UCSD-AML1 (cell line): ENCODE results near the gene WWTR1.
A peak's percentile ranks its signal among the peaks of the same experiment; 100 is the strongest.

ENCODE experiments used
- DNase-seq: peaks from one replicate; lab custom pipeline; 2025; ENCODE audit not compliant: unreplicated experiment; lab: John Stamatoyannopoulos, UW

Gene WWTR1

GRCh38 chr3:149536429-149536828 is 121.4 kb downstream of the WWTR1 start:
- no peak for DNase-seq

- DNase-seq: no peak
Observed at GRCh38 chr3:149535333-149535685, 122.5 kb downstream of the WWTR1 start.

DNA sequence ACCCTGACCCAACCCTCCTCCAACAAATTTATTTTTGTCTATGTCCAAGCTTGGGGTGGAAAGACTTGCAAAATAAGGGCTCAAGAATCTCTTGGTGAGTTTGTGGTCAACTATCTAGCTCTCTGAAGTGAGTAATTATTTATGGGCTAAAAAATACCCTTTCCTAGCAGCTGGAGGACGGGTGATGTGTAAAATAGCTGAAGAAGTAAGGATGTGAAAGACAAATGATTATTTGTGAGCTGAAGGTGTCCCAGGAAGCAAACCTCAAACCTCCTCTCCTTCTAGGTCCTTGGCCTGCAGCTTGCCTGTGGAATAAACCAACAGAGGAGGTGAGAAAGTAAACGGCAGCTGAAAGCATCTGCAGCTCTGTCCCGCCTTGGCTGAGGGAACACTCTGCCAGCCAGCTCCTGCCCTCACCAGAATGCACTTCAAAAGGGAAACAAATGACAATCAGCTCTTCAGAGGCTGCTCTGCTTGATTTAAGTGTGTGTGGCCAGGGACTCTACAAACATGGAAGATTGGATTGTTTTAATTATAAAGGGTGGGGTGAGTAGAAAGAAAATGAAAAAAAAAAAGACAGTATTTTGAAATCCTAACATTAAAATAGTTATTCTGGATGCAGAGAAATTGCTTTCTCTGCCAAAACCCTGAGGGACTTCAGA is 123.0 kb downstream of the WWTR1 start:
- no peak for DNase-seq

GRCh38 chr3:149534082-149534481 is 123.7 kb downstream of the WWTR1 start:
- no peak for DNase-seq

- DNase-seq: no peak
Observed at GRCh38 chr3:149532489-149533180, 125.2 kb downstream of the WWTR1 start.

- no peak for DNase-seq
Observed at GRCh38 chr3:149529099-149529498, 128.7 kb downstream of the WWTR1 start.

DNA sequence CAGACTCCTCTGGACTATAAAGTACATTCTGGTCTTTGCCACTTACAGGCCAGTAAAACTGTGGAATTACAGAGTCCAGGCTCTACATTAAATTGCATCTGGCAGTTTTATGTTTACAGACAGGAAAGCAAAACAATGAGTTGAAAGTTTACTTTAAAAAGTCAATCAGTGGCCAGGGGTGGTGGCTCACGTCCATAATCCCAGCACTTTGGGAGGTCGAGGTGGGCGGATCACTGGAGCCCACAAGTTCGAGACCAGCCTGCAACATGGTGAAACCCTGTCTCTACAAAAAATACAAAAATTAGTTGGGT is 129.5 kb downstream of the WWTR1 start:
- no peak for DNase-seq

DNA sequence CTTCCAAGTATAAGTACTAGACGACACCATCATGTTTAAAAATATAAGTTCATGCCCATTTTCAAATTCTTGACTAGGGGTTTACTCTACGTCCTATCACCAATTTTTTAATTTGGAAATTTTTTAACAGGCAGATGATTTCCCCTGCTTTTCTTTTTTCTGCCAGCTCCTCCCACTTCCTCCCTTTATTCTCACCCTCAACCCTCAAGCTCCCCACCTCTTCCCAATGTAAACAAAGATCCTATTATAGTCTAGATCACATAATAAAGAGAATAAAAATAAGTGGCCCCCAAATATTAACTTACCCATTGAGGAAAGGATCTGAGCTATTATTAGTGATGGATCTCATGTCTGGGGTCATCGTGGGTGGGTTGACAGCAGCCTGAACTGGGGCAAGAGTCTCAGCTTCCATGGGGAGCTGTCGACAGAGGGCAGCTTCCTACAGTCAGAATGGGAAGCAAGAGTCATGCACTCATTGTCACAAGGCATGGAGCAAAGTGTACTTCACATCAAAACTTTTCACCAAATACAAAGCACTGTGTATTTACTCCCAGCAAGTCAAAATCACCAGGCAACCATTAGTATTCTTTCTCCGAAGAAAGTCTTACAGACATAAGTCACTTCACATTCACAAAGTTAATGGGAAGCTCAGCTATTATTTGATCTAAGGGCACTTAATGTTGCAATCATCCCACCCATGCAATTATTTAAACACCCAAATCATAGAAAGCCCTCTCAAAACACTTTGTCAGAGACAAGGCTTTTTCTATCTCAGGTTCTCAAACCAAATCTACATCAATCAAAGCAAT is 130.1 kb downstream of the WWTR1 start:
- no peak for DNase-seq

DNA sequence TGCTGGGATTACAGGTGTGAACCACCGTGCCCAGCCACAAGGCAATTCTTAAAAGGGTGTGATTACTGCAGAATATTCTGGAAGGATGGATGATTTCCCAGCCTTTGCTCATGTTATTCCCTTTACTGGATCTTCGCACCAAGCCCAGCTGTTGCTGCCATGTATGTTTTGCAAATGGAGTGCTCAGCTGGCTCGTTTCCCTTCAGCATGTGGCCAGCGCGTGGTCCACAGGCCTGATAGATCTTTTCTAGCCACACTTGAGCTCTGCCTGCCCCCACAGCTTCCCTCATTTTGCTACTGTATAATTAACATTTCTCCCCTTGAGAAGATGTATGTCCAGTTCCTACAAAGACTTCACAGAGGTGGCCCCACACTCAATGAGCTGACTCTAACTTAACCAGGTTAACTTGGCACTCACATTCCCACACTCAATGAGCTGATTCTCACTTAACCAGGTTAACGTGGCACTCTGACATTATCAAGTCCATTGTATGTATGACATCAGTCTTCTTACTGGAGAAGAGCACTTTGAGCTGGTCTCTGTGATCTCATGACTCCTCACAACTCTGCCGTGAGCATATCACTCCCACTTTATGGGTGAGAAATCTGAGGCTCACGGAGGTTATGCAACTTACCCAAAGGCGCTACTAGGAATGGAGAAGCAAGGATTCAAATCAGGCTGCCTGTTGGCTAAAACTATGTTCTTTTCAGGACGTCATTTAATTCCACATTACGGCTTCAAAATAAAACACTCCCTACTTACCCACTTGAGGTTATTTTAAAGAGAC is 134.1 kb downstream of the WWTR1 start:
- no peak for DNase-seq

DNA sequence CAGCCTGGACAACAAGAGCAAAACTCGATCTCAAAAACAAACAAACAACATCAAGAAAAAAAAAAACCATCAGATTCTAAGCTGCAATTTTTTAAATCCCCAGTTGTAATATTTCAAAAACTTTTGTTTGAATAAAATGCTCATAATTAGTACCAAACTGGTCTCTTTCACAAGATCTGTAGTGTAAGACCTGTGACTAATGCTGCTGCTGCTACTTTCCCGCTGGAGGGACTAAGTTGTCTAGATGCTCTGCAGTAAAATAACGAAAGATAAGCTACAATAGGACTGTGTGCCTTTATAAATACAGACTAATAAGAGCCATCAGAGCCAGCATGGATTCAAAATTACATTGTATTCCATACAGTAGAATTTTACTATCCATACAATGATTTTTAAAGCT is 137.9 kb downstream of the WWTR1 start:
- no peak for DNase-seq

- no peak for DNase-seq
Observed at GRCh38 chr3:149516920-149517319, 140.9 kb downstream of the WWTR1 start.

GRCh38 chr3:149515249-149515648 is 142.6 kb downstream of the WWTR1 start:
- no peak for DNase-seq

- no peak for DNase-seq
Observed at GRCh38 chr3:149514471-149514870, 143.4 kb downstream of the WWTR1 start.

DNA sequence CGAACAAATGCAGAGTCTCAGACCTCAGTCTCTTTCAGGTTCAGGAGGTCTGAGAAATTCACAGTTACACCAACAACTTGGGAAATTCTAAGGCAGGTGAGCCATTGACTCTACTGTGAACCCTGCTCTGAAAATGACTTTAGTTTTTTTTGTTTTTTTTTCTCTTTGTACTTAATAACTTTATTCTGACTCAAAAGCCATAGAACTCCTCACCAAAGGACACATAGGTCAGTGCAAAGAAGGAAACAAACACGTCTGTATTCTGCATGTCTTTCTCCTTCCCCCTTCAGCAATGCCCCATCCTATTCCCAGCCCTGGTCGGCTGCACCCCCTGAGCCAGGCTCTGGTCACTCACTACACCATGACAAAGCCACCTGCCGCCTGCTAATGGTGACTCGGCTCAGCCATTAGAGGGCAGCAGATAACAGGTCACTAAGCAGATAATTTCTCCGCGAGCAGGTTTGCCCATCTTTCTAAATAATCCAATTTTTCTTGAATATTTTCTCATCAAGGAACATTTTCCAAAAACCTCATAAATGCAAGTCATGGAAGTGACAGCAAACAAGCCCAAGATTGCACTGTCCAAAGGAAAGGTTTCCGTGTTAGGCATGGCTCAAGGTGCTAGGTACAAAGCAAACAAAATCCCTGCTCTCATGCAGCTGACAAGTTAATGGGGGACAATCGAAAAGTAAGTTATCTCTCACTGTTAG is 145.6 kb downstream of the WWTR1 start:
- peak; percentile 36 for DNase-seq

GRCh38 chr3:149511040-149511626 is 146.7 kb downstream of the WWTR1 start:
- no peak for DNase-seq

DNA sequence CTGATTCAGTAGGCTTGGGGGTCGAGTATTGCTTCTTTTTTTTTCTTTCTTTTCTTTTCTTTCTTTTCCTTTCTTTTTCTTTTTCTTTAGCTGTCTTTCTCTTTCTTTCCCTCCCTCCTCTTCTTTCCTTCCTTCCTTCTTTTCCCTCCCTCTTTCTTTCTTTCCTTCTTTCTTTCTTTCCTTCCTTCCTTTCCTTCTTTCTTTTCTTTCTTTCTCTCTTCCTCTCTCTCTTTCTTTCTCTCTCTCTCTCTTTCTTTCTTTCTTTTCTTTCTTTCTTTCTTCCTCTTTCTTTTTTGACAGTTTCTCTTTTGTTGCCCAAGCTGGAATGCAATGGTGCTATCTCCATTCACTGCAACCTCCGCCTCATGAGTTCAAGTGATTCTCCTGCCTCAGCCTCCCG is 147.3 kb downstream of the WWTR1 start:
- no peak for DNase-seq

GRCh38 chr3:149509526-149509925 is 148.3 kb downstream of the WWTR1 start:
- DNase-seq: no peak

DNA sequence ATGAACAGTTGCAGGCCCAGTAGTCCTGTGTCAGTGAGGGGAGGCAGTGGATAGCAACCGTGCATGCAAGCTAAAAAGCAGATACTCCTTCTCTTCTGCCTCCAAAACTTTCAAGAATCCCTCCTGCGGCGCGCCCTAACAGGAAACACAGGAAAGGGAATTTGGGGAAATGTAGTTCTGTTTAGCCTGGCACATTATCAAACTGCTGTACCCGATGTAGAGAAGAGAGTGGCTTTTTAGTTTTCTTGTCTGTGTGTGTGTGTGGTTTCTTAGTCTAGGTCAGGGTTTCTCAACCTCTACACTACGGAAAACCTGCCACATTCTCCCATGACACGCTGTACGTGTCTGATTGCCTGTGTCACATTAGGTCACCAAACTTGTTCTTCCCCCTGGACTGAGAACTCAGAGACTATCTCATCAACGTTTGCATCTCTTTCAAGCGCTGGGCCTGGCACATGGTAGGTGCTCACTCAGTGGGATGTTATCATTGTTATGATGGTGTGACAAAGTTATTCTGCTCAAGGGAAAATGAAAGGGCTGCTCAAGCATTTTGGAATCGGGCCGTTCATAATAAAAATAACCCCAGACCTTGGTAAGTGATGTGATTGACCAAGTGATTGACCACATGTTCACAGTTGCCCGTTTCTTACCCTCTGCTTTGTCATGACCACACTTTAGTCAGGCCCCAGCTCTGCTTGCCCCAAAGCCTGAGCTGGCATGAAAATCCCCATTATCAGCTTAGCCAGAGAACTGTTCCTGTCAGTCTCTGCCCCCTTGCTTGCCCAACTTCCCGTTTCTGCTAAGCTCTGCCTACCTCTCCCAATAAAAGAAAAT is 150.1 kb downstream of the WWTR1 start:
- peak; percentile 35 for DNase-seq

GRCh38 chr3:149506965-149507364 is 150.9 kb downstream of the WWTR1 start:
- DNase-seq: no peak

DNA sequence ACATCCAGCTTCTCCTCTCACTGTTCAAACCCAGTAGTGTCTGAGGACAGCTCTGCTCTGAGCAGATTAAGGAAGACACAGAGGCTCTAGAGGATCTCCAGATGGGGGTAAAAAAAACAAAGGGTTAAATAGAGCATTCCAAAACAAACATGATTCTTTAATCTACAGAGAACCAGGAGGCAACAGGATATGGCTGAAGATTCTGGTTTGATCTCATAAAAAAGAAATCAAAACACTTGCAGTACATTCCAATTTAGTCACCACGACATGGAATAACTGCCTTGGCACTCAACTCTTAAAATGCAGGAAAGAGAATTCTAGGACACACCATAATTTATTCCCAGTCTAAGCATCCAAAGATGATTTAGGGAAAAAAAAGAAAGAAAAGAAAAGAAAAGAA is 151.3 kb downstream of the WWTR1 start:
- DNase-seq: no peak
